Activated CD8-positive, alpha-beta memory T cell treated with anti-CD3 and anti-CD28 coated beads, Interleukin-2, amount 50 U/mL, for 4 hours (primary cell): ENCODE results near the gene XAB2.

Source experiments
- DNase-seq: peaks from one replicate; pipeline ENCODE4 v3.0.0-alpha.2; 2020

XAB2 gene

DNA sequence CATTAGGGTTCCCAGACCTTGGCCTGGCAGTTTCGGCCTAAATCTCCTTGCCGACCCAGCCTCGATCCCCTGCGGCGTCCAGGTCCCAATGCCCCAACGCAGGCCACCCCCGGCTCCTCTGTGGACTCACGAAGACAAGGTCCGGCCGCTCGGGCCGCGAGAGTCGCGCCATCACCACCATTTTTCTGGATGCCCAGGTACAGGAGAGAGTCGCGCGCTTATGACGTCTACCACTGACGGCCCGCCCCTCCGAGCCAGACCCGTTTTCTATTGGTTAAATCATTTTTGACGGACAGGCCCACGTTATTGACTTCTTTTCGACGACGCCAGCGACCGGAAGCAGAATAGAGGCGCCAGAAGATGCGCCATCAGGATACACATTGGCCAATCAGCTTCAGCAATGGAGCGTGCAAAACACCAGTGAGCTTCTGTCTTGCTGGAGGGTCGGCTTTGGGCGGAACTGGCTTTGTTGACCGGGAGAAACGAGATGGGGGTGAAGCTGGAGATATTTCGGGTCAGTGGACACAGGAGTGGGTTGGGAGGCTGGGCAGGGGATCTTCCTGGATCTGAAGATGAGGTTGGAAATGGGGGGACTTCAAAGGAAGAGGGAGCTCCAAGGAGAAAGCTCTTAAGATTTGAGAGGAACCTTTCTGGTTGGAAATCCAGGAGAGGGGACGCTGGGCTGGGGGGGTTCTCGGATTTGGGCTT, at the start of gene XAB2, which contains the start of gene PET100:
XAB2 (minus strand) TSS at position 199 of the 708 bp plus-strand sequence; CDS start at position 181, 18 bp downstream.
PET100 (plus strand) TSS at position 447 of the 708 bp plus-strand sequence; CDS start at position 488, 41 bp downstream.
- peak; percentile 90 for DNase-seq

DNA sequence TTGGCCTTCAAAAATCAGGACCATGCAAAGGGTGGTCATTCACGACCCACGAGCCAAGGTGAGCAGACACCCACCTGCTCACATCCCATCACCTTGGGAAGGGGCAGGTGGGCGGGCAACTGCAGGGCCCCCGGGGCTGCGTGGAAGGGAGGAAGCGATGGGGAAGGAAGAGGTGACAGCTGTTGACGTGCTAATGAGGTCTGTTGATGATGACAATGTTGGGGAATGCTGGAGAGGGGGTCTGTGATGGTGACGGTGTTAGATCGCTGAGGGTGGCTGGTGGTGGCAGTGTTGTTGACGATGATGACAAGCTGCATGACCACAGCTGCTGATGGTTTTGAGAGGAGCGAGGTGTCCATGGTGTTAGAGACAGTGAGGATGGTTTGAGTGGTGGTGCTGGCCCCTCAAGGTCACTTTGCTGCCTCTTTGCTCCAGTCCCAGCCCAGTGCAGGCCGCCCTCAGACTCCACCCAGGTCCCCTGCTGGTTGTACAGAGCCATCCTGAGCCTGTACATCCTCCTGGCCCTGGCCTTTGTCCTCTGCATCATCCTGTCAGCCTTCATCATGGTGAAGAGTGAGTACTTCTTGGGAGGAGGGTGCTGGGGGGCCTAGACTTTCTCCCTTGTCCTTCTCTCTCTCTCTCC, 48.4 kb upstream of the XAB2 start:
- DNase-seq: no peak

DNA sequence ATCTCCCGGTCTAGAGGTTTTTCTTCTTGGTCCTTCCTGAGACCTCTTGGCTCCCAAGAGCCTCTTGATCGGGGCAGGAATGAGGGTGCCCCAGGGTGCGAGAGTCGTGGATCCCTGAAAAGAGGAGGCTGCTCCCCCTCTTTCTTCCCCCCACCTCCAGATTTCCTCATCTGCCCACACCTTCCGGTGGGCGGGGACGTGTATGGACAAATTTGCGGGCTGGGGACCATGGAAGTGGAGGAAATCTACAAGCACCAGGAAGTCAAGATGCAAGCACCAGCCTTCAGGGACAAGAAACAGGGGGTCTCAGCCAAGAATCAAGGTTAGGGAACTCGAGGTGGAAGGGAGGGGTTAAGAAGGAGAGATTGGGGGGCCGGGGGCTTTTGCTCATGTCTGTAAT, 47.5 kb upstream of the XAB2 start, which contains the start of gene MCEMP1:
MCEMP1 (plus strand) TSS at position 237 of the 400 bp plus-strand sequence; CDS start at position 268, 31 bp downstream.
- no peak for DNase-seq

DNA sequence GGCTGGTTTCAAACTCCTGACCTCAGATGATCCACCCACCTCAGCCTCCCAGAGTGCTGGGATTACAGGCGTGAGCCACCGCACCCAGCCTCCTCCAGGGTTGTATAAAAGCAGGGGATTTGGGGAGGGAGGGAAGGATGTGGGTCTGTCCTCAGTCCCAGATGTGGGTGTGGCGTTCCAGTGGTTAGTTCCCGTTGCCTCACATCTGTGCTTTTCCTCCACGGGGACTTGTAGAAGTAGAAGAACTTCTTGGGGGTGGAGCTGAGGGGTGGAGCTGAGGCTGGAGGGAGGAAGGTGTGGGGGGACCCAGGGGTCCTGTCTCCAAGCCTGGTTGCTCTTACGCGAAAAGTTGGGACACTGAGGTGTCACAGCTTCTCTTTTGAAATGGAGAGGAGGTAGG, 47.0 kb upstream of the XAB2 start:
- DNase-seq: no peak

DNA sequence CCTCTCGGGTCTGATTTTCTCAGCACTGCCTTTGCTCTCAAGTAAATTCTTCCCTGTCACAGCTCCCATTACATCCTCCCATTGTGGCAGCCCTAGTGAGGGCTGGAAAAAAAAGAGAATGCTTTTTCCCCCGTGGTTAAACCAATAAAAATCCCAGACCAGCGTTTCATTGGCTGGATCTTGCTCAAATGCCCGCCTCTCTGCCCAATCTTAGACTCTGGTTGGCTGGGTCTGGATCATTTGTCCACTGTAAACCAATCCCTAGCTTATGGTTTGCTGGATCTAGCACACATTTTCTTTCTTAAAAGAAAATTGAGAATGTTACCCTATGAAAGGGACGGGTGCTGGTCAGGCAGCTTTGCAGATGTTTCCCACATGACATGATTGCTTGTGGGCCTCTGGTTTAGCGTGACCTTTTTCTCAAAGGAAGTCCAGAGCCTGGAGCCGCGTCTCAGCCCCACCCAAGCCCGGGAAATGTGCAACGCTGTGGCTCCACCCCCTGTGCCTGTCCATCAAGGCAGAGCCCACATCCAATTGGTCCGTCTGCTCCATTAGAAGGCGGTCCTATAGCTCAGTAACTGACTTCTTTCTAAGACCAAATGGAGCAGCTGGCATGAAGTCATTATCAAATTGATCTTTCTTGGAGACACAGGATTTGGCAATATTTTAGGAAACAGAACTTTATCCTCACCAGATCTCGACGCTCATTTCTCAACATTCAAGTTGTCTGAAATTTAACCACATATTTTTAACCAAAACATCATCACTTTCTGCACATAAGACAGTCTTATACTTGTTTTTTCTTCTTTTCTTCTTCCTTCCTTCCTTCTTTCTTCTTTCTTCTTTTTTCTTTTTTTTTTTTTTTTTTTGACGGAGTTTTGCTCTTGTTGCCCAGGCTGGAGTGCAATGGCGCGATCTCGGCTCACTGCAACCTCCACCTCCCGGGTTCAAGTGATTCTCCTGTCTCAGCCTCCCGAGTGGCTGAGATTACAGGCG, 45.0 kb upstream of the XAB2 start:
- DNase-seq: no peak

DNA sequence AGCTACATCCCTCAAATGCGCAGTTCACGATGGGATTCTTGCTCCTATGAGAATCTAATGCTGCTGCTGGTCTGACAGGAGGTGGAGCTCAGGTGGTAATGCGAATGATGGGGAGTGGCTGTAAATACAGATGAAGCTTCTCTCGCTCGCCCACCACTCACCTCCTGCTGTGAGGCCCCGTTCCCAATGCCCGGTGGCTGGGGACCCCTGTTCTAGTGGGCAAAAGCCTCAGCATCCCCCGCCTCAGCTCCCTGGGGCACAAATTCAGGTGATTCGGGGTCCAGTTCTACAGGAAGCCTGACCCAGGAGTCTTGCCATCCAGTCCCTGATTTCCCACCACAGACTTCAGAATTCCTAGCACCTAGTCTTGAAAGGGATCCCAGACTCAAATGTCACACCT, 43.2 kb upstream of the XAB2 start:
- DNase-seq: no peak

DNA sequence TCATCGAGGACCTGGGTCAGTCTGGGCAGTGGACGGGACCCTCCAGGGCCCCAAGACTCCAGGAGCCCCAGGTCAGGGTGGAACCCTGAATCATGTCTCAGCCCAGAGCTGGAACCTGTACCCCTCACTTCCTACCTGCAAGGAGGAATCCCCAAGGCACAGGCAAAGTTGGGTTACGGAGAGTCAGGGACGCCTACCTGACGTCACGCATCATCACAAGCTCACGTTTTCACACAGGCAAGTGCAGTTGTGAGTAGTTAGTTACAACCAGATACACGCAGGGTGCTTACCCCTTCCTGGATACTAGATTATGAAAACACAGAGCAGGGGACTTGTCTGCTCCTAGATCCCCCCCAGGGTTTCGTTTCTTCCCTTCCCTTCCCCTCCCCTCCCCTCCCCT, 41.4 kb upstream of the XAB2 start:
- no peak for DNase-seq

DNA sequence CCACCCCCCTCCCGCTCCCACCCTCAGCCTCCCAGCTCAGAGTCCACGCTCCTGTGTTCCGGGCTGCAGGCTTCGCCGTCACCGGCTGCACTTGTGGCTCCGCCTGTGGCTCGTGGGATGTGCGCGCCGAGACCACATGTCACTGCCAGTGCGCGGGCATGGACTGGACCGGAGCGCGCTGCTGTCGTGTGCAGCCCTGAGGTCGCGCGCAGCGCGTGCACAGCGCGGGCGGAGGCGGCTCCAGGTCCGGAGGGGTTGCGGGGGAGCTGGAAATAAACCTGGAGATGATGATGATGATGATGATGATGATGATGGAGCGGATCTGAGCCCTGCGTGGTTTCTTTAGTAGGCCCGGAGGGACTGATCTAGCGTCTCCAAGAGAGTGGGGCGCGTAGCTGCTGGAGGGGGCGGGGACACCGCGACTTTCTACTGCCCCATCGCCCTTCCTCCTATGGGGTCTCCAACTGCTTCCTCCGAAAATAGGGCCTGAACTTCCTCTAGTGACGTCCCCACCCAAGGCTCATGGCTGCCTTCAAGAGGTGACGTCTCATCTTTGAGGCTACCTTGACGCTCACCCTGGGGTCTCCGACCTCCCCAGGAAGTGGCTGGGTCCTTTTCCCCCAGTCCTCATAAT, 40.9 kb upstream of the XAB2 start:
- DNase-seq: peak; percentile 24

DNA sequence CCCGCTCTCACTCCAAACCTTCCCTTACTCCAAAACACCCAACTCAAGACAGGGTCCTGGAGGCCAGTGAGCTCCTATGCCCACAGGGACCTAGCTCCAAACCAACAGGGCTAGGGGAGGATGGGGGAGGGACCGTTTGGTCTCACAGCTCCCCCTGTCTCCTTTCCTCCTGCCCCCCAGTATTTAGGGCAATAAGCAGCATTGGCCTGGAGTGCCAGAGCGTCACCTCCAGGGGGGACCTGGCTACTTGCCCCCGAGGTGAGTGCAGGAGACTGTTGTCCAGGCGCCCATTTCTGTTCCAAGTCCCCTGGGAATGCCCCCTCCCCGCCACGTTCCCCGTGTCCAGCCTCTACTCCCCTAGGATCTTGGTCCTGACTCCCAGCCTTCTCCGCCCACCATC, 40.3 kb upstream of the XAB2 start:
- DNase-seq: no peak

DNA sequence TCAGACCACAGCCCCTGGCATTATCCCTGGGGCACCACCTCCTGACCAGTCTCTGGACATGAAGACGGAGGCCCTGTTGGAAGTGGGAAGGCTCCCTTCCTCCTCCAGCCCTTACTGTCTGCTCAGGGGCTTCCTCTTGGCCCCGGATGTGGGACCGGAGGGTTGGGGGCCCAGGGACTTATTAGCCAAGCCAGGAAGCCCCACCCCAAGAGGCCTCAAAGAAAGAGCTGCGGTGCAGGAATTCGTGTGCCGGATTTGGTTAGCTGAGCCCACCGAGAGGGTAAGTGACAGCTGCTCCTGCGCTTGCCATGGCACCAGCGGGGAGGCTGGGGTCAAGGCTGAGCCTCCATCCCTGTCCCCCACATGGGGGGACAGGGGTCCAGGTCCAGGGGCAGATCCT, 39.5 kb upstream of the XAB2 start, which contains the start of gene RETN:
RETN (plus strand) TSS at position 208 of the 400 bp plus-strand sequence. CDS start 278 bp downstream, outside the sequence.
- no peak for DNase-seq

DNA sequence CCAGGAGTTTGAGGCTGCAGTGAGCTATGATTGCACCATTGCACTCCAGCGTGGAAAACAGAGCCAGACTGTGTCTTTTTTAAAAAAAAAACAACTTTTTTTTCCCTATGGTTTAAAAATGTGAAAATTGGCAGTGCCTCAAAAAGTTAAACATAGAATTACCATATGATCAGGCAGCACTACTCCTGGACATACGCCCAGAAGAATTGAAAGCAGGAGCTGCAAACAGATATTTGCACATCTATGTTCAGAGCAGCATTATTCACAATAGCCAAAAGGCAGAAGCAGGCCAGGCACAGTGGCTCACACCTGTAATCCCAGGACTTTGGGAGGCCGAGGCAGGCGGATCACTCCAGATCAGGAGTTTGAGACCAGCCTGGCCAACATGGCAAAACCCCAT, 35.7 kb upstream of the XAB2 start:
- DNase-seq: no peak

DNA sequence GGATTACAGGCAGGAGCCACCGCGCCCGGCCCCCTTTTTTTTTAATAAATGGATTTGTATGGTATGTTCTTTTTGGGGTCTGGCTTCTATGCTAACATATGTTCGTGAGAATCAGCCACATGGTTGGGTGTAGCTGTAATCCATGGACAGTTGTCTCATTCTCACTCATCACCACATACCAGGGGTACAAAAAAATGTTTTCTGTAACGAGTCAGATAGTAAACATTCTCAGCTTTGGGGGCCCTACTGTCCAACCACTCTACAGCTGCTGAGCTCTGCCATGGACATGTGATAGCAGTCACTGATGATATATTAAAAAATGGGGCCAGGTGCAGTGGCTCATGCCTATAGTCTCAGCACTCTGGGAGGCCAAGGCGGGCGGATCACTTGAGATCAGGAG, 34.4 kb upstream of the XAB2 start:
- no peak for DNase-seq

DNA sequence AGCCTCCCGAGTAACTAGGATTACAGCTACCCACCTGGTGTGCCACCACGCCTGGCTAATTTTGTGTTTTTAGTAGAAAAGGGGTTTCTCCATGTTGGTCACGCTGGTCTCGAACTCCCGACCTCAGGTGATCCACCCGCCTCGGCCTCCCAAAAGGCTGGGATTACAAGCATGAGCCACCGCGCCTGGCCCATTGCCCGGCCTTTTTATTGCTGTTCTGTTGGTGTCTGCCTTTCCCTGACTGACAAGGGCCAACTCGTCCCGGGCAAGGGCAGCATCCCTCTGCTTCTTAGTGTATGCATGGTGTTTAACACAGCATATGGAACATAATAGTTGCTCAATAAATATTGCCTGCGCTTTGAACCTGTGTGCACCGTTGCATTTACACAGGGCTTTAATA, 33.3 kb upstream of the XAB2 start:
- DNase-seq: no peak

DNA sequence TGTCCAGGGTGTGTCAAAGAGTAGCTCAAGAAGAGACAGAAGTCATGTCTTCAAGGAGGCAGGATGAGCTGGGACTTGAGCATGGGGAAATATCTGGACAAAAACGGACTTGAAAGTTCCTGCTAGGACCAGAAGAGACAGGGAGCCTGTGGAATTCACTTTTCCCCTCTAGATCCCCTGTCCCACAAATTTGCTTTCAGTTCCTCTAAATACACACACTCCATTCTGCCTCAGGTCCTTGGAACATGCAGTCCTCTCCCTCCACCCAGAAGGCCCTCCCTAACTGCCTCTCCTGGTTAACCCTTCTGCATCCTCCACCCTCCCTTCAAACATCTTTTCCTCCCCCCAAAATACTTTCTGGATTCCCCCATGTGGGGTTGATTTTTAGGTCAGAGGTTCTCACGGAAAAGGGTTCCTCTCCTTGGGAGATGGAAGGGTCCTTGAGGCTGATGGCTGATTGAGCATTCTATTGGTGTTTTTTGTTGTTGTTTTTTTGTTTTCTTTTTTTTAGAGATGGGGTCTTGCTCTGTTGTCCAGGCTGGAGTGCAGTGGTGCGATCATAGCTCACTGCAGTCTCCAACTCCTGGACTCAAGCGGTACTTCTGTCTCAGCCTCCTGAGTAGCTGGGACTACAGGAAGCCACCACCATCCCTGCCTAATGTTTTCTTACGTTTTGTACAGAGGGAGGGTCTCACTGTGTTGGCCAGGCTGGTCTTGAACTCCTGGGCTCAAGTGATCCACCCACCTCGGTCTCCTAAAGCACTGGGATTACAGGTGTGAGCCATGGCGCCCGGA, 32.6 kb upstream of the XAB2 start:
- no peak for DNase-seq

DNA sequence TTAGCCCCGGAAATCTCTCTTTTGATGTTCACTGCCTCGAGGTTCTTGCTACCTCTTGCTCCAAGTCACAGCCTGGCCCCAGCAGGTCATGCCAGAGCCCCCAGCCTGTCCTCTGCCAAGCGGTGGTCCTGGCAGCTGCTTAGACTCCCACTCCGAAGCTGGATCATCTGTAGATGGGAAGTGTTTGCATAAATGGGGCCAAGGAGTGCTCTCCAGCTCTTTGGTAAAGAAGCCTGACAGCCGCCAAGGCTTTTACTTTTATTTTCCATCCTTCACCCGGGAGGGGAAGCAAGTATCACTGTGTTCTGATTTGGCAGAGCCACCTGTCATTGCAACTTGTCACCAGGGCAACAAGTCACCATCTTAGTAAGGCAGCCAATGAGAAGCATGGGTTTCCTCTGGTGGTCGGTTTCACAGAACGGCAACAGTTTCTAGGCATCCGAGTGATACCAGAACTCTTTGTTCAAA, 28.9 kb upstream of the XAB2 start:
- DNase-seq: no peak

DNA sequence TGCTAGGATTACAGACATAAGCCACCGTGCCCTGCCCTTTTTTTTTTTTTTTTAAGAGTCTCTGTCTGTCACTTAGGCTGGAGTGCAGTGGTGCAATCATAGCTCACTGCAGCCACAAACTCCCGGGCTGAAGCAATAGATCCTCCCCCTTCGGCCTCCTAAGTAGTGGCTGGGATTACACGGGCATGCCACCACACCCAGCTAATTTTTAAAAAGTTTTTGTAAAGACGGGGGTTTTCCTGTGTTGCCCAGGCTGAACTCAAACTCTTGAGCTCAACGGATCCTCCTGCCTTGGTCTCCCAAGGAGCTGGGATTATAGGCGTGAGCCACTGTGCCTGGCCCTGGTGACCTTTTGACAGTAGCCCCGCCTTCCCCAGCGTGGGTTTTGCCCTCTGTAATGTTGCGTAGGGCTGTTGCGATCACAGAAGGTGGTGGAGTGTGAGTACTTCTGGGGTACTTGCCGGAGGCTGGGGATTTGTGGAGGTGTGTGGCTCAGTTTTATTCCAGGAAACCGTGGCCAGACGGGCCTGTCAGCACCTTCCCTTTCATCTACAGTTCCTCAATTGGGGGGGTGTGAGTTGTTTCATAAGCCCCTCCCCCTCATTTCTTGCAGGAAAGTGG, 27.9 kb upstream of the XAB2 start:
- DNase-seq: no peak

DNA sequence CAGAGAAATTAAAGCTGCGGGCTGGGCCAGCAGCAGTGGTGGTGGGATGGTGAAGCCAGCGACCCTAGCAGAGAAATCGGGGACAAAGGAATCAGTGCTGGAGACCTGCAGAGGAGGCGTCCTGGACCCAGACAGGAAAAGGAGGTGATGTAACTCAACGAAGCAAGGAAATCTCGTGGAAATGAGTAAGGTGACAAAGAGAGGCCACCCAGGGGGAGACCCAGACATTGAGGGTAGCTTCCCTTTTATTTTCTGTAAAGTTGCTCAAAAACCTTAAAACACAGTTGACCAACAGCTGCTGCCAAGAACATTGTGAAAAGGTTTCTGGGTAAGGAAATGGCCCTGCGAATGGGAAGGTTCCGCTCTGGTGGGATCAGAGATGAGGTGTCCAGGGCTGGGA, 26.2 kb upstream of the XAB2 start:
- DNase-seq: no peak

DNA sequence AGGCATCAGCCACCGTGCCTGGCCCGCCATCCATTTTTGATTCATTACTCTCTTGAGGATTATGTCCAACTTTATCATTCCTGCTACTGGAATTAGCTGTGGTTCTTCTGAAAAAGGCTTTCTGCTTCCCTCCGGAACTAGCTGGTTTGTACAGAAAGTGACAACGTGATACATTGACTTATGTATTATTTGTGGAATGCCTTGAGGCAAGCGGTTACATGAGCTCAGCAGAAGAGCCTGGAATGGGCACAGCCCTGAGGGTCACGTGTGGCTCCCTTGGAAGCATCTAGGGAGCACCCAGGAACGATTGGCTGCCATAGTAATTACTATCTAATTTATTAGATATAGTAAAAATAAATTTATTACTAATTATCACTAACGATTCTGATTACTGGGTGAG, 25.1 kb upstream of the XAB2 start:
- no peak for DNase-seq

DNA sequence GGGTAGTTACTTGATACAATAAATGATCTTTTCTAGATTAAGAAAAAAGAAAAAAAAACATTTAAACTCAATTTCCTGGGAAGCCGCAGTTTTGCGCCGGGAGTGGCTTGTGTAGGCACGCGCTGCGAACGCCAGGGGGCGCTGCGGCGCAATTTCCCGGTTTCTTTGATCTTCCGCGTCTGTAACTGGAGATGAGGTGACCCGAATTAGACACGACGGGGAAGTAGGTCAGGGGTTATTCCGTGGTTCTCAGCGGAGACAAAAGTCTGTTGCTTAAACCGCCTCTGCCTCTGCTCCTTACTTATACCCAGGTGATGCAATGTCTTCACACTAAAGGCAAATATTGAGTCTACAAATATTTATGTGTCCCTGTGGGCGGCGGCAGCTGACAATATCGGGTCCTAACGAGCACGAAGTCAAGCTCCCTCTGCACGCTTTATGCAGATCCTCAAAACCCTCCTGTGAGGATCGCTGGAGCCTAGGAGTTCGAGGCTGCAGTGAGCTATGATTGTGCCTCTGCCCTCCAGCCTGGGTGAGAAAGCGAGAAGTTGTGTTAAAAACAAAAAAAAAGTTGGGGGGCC, 22.8 kb upstream of the XAB2 start:
- peak; percentile 86 for DNase-seq

DNA sequence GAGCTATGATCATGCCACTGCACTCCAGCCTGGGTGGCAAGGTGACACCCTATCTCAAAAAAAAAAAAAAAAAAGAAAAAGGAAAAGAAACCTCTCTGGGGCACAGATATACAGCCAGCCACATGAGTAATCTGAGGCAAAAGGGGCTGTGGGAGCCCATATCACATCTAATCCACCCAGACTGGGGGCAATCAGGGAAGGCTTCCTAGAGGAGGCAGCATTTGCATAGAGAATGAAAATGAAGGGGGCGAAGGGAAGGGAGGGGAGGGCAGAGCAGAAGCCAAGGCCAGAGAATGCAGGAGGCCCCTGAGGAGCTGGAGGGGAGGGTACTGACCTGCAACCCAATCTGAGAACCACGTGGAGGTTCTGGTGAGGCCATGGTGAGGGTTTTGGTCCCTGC, 20.8 kb upstream of the XAB2 start:
- no peak for DNase-seq
